ENCODE measurements around the gene KCTD16. TPM values are rescaled to one million over a fixed set of nuclear protein-coding genes. Genes with fewer than 3 reads are reported as not detected.

KCTD16 gene
- total RNA-seq, 2 experiments from 2014 or later = 0.04 TPM

DNA sequence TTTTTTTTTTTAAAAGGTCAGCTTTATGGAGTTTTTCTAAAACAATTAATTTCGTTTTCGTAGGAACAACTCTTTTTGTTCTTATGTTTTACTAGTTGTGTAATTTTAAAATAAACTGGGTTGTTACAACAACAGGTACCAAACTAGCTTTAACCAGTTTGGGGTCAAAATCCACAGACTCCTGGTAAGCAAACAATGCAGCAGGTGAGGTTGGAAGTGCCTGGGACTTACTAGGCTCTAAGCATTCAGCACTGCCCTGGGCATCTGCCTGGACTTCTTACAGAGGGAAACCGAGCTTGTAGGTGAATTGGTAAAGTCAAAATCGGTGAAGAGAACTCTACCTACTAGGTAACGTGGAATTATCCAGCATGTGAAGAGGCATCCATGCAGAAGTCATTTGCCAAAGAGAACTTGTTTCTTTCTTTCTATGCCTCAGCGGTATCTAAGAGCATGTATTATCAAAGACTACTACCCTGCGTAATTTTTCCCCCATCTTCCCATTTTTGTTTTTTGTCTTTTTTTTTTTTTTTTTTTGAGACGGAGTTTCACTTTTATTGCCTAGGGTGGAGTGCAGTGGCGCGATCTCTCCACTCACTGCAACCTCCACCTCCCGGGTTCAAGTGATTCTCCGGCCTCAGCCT is 145.4 kb downstream of the KCTD16 start:
- POLR2A ChIA-PET = interaction anchor here (0.6 to 0.7 kb wide), 2 partner anchors 32 to 1492 kb away, joined by 3 to 4 read pairs; no protein-coding TSS in a partner anchor
- CTCF ChIA-PET = no interaction called here

DNA sequence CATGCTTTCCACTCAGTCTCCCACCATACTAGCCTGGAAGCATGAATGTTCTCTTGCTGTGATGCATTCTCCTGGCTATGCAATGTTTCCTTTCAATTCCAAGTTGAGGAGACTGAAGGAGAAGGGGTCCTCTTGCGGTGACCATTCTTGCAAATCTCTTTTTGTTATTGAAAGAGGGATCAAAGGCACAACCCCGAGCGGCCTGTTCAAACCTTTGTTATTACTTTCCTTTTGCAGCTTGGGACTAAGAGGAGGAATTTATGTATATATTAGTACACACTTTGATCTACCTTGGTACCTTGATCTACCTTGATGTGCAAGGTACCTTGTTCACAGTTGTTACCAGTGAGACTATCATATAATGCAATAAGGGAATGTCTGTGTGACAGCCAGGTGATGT is 147.3 kb downstream of the KCTD16 start:
- ChIA-PET POLR2A (no interaction called here), CTCF (interaction anchor here (0.5 kb wide), 1 partner anchor 525 kb away, joined by 3 read pairs; no protein-coding TSS in a partner anchor)

DNA sequence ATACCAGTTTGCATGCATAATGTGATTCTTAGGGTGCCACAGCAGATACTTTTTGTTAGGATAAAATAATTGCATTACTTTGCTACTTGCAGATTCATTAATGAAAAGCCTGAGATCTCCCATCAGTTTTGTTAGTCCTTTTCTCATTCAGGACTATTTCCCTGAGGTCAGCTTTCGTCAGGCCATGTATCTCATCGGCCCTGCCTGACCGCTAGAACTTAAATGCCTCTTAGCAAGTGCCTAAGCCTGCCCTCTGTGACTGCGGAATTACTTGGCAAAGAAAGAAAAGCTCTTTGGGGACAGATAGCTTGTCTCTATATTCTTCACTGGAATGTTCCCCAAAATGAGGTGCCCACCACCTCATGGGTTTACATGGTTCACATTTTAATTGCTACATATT is 147.8 kb downstream of the KCTD16 start:
- POLR2A ChIA-PET = no interaction called here
- CTCF ChIA-PET = no interaction called here

DNA sequence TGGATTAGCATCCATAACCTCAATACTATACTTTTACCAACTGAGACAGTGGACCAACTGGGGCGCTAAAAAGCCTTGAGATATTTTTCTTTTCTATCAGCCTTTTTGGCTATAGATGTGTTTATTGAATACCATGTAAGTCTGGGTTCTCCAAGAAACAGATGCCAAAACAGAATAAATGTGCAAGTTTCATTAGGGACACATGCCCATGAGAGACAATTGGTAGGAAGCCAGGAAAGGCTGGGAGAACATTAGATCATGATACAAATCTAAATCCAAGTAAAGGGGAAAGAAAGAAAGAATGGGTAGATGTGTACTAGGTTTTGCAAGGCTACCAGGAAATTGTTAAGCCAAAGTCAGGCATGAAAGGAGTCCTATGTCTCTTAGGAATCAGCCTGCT is 152.5 kb downstream of the KCTD16 start:
- ChIA-PET POLR2A (no interaction called here), CTCF (no interaction called here)

DNA sequence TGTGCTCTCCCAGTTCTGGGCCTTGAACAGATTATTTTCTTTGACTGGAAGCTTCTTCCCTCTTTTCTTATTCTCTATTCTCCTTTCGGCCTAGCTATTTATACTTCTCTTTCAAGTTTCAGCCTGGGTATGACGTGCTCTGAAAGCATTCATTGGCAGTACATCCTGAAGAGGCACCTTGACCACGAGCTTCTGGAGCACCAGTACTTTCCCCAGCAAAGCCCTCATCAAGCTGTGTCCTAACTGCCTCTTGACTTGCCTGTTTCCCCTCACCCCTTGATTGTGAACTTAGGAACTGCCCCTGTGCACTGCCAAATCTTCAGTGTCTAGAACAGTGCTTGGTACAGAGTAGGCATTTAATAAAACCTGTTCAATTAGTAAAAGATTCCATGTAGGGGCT is 154.9 kb downstream of the KCTD16 start:
- POLR2A ChIA-PET = no interaction called here

DNA sequence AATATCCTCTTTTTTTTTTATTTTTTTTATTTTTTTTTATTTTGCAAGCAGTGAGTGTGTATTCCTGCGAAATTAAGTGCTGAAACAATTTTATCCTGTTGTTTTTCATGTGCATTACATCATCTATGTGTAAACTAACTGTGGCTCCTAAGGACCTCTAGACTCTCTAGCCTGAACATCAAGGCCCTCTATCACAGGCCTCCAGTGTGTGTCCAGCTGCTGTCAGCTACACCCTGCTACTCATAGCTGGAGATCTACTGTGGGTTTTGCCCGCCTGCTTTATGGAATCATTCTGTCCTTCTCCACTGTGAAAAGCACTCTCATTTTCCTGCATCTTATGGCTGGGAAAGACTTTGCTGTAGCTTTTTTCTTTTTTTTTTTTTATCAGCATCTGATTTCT is 157.8 kb downstream of the KCTD16 start:
- POLR2A ChIA-PET = no interaction called here
- CTCF ChIA-PET = no interaction called here

More for the DNA sequence above, 154.9 kb downstream of the KCTD16 start:
- CTCF ChIA-PET = no interaction called here

DNA sequence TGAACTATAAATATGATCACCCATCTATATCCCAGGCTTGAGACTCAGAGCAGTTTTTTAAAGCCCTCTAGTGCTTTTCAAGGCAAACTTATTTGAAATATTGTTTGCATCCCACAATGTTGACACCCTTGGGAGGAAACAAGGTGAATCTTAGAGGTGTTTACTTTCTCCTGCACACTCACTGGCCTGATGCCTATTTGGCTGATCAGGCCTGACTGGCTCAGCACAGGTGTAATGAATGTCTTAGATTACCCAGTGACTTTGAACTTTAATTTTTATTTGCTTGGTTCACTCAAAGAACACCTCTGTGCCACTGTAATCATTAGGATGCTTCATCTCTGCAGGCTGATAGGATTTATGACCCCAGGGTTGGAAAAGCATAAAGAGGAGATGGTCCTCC is 158.3 kb downstream of the KCTD16 start:
- ChIA-PET POLR2A (no interaction called here), CTCF (no interaction called here)

DNA sequence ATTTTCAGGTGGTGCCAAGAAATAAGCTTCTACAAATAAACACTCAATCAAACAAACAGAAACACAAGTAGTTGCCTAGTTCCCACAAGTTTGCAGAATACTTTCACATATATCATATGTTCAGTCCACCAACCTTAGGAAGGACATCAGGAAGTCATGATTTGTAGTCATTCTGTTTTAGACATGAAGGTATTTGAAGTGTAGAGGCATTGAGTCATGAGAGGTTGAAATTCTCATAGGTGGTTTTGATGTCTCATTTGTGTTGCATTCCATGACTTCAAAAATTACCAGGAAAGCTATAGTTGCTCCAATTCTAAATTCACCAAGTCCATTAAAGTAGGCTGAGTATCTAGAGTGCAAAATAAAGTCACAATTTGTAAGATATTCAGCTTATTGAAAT is 159.0 kb downstream of the KCTD16 start:
- POLR2A ChIA-PET = no interaction called here
- CTCF ChIA-PET = no interaction called here

DNA sequence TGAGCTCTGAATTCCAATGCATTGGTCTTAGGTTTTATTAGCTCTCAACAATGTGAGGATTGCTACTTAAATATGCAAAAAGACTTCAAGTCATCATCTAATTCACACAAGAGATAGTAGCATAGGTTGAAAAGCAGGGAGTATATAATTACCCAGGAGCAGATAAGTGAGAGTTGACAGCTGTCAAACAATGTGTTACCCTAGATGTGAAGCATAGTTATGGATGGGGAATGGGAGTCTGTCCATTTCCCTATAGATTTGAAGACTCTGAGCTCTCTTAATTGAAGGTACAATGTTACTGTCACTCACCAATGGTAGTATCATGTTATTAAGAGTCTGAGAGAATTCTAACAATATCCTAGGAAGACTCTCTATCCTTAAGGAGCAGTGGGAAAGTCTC is 160.7 kb downstream of the KCTD16 start:
- CTCF ChIA-PET = no interaction called here
- POLR2A ChIA-PET = no interaction called here

DNA sequence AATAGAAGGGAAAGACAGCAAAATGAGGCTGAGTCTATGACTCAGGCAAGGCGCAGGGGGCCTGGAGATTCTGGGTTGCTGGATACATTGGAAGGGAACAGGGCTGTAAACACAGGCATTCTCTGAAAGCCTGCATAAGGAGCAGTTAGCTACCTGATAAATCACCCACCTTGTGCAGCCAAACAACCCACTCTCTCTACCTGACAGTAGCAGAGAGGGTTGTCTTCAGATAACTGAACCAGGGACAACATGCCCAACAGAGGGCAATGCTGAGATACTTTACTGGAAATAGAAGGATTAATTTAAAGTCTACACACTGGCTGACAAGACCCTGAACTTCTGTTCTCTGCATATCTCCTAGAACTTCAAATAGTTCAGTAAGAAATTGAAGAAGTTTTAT is 161.6 kb downstream of the KCTD16 start:
- CTCF ChIA-PET = no interaction called here
- POLR2A ChIA-PET = no interaction called here

DNA sequence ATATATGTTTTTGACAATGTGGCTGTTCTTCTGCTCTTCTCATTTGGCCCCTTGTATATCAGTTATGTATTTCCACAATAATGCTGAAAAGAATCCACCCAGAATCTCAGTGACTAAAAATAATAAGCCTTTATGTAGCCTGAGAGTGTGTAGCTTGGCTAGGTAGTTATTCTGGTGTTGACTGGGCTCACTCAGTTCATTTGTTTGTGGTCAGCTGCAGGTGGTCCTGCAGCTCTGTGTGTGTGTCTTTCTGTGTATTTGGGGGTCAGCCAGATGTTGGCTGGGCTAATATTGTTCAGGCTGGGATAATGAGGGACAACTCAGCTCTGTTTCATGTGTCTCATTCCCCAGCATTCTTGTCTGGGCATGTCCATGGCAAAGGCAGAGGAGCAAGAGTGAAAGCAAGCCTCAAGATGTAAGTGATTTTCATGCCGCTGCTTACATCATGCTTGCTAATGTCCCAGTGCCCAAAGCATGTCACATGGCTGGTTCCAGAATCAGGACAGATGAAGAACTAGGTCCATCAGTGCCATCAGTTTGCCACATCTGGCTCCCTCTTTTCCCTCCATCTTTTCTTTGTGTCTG is 162.8 kb downstream of the KCTD16 start:
- ChIA-PET POLR2A (no interaction called here), CTCF (no interaction called here)

DNA sequence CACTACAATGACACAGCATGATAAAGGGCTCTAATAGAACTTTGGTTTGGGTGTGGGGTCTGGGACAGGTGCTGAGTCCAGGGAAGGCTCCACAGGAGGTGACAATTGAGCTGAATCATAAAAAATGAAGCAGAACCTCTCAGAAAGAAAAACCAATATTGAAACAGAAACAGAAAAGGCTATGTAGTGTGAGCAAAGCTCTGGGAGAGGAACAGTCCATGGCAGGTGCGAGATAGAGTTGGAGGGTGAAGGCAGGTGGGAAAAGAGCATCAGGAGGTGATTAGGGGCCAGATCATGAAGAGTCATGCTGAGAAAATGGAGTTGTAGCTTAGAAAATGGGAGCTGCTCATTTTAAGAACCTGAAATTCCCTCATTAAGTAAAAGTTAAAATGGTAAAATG is 164.9 kb downstream of the KCTD16 start:
- POLR2A ChIA-PET = no interaction called here
- CTCF ChIA-PET = no interaction called here

DNA sequence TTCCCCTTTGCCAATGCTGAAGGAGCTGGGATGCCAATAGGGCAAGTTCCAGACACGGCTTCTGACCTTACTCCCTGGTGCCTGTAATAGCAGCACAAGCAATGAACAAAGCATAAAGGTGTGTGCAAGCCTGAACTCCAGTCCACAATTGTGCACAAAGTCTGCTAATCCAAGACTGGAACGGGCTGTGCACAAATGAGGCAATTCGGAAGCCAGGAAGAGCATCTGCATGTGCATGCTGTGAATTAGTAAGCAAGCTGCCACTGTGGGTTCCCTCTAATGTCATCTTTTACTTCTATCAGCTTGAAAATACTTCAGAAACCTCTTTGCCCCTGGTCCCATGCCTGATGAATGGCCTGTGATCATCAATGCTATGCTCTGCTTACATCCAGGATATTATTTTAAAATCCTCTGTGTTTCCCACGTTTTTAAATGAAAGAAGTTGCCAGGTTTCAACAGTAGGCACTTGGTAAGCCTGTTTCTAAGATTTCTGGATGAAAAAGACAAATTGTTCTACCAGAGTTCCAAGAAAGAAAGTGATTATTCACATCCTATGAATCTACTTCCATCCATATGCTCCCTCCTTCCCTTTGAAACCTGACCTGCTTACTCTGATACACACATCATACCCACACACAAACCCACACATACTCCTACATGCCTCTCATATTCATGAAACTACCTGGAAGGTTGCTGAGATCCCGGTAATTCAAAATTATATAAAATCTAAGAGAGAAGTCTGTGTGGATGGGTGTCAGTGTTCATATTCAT is 165.7 kb downstream of the KCTD16 start:
- POLR2A ChIA-PET = no interaction called here
- CTCF ChIA-PET = no interaction called here

DNA sequence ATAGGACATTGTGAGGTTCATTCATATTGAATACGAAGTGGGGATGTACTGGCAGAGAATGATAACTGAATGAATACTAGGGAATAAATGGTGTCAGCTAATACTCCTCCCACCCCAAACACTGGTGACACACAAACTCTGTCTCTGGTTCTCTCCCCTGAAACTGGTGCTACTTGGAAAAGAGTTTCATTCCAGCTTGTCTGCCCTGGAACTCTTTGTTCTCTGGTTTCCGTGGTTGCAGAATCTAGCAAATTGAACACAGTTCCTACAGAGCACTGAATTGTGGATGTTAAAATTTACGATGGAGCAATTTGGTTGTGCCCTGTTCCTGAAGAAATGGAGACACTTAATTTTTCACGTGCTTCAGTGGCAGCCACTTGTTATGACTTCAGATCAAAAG is 181.7 kb downstream of the KCTD16 start:
- POLR2A ChIA-PET = interaction anchor here (0.6 kb wide), 1 partner anchor 92 kb away, joined by 3 read pairs; no protein-coding TSS in a partner anchor

DNA sequence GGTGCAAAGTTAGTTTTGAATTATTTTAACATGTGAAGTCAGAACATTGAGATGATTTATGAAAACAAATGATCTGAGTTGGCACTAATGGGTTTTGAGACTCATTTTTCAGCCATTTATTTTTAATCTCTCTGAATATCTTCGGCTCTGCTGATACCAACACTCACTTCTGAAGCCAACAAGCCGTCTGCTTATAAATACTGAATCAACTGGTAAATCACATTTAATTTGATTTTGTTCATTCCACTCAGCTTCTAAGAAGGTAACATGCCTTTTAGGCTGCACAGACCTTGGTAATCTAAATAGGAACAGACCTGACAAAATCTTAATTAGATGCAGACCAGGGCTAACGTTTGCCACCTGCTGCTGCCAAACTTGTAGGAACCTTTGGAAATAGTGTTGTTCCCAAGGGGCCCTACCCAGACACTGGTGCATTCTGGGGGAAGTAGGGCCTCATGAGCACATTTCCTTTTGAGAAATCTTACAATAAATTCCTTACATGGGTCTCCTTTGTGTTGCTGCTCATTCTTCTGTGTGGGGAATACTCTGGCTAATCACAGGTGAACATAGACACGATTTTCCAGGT is 182.2 kb downstream of the KCTD16 start:
- ChIA-PET CTCF (no interaction called here), POLR2A (no interaction called here)

More for the DNA sequence above, 181.7 kb downstream of the KCTD16 start:
- CTCF ChIA-PET = no interaction called here

DNA sequence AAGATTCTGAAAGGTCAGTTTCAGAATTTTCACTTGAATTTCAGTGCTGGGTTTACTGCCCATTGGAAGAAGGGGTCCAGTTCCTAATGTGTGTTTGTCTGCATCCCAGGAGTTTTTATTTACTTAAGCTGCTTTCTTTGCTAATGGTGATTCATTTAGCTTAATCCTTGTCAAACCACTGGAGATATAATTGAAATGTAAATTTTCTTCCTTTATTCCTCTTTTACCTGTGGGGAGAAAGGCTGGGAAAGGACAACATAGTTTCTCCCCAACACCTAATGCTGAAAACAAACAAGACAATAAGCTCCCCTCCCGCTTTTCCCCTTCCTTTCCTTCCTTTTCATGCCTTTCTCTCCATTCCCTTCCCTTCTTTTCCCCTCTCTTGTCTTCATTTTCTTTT is 185.8 kb downstream of the KCTD16 start:
- CTCF ChIA-PET = no interaction called here
- POLR2A ChIA-PET = no interaction called here

DNA sequence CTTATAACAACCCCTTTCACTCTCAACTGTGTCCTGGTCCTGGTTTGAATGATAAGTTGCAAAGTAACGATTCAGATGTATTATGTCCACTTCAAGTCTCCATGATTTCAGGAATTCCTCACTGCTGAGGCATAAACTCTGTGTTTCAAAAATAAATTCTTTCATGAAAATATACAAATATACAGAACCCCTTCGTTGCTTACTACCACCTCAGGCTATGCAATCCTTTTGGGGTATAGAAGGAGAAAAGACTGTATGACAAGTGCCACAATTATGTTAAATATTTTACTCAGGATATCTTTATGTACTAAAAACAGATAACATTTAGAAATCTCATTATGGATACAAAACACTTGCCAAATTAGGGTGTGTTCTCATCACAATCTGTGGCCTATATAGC is 190.7 kb downstream of the KCTD16 start:
- CTCF ChIA-PET = no interaction called here
- POLR2A ChIA-PET = no interaction called here

DNA sequence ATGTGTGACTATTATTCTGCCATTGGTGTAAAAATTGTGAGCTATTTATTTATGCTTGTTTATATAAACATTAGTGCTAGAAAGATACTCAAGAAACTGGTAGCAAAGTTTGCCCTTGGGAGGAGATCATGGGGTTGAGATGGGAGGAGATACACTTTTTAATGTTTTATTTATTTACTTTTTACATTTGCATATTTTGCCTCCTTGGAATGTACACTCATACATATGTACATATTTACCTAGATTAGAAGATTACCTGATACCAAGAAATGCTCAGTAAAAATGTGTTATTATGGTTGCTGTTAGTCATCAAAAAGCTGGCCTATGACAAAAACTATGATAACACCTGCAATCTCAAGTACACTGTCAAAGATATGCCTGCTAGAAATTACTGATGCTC is 195.2 kb downstream of the KCTD16 start:
- CTCF ChIA-PET = no interaction called here
- POLR2A ChIA-PET = no interaction called here

DNA sequence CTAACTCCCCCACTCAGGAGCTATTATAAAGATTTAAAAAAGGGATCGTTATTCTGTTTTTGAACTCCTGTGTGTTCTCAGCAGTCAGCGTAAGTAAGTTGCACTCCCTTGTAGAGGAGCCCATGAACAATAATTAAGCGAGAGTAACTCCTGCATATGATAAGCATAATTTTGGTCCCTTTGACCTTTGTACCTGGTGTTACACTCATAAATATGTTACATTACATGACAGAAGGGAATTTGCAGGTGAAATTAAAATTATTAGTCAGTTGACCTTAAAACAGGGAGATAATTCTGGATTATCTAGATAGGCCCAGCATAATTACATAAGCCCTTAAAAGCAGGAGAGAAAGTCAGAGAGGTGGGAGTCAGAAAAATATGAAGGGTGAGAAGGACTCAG is 197.3 kb downstream of the KCTD16 start:
- ChIA-PET POLR2A (no interaction called here), CTCF (no interaction called here)

DNA sequence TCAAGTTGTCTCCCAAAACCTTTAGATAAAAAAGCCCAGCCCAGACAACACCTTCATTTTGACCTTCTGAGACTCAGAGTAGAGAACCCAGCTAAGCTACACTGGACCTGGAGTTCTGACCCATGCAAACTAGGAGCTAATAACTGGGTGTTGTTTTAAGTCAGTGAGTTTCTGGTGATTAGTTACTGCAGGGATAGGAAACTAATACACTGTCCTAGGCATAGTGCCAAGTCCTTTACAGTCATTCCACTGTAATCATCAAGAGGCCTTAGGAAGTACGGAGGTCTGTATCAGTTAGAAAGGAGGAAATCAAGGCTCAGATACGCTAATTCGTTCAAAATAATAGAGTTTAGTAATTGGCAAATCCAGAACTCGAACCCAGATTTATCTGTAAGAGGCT is 197.9 kb downstream of the KCTD16 start:
- POLR2A ChIA-PET = no interaction called here
- CTCF ChIA-PET = no interaction called here

DNA sequence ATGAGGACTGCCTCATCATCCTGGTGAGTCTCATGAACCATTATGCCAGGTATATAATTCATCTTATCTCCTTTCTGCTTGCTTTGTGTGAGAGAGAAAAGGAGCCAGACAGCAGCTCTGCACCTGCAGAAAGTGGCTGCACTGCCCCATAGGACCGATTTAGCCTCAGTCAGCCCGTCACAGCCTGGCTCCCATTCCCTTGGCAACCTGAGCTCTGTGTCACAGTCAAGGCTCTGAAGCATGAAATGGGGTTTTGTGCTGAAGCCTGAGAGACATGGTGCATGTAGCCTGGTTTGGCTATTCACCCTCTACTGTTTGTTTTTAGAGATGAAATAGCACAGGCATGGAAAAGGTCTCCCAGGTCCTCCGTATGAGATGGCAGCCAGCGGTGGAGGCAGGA is 198.3 kb downstream of the KCTD16 start:
- ChIA-PET POLR2A (no interaction called here), CTCF (no interaction called here)
